HepG2 (cell line): ENCODE measurements around the gene SDCCAG8. TPM values are rescaled to one million over a fixed set of nuclear protein-coding genes. Genes with fewer than 3 reads are reported as not detected.
A peak's percentile ranks its signal among the peaks of the same experiment; 100 is the strongest.

Source experiments
- AGO1 ChIP-seq: fragments of 200-400 bp; formaldehyde crosslinking; IDR thresholded peaks from 2 replicates; pipeline ENCODE4 v1.6.1; 2017; ENCODE audit warnings: mild to moderate bottlenecking, low read depth, low read length, moderate library complexity; ENCODE audit not compliant: poor library complexity, severe bottlenecking
- ATRX ChIP-seq: sonication (generic); formaldehyde crosslinking; IDR thresholded peaks from 2 replicates; pipeline ENCODE4 v1.4.0; 2020; ENCODE audit warnings: missing genetic modification reagents, borderline replicate concordance
- DBP ChIP-seq: sonication (generic); formaldehyde crosslinking; IDR thresholded peaks from 2 replicates; pipeline ENCODE4 v1.4.0; 2020; ENCODE audit warnings: missing genetic modification reagents; ENCODE audit errors: not compliant biosample characterization
- DPF2 ChIP-seq: sonication (generic); formaldehyde crosslinking; IDR thresholded peaks from 2 replicates; pipeline ENCODE4 v1.4.0; 2020; ENCODE audit warnings: mild to moderate bottlenecking, low read depth, missing genetic modification reagents, borderline replicate concordance
- FOXK2 ChIP-seq: fragments of 450-650 bp; IDR thresholded peaks from 2 replicates; pipeline ENCODE4 v1.6.1; 2016
- HNF4A ChIP-seq: sonication (generic); formaldehyde crosslinking; IDR thresholded peaks from 2 replicates; pipeline ENCODE4 v1.4.0; 2020; ENCODE audit warnings: missing genetic modification reagents
- KLF12 ChIP-seq: sonication (generic); formaldehyde crosslinking; IDR thresholded peaks from 2 replicates; pipeline ENCODE4 v1.4.0; 2020; ENCODE audit warnings: missing genetic modification reagents, borderline replicate concordance
- MTA3 ChIP-seq: sonication (generic); formaldehyde crosslinking; IDR thresholded peaks from 2 replicates; pipeline ENCODE4 v1.4.0; 2020; ENCODE audit warnings: missing genetic modification reagents
- MTERF4 ChIP-seq: sonication (generic); formaldehyde crosslinking; IDR thresholded peaks from 2 replicates; pipeline ENCODE4 v1.8.0; 2023; ENCODE audit warnings: mild to moderate bottlenecking, missing genetic modification reagents
- MZF1 ChIP-seq: sonication (generic); formaldehyde crosslinking; IDR thresholded peaks from 2 replicates; pipeline ENCODE4 v1.8.1; 2023; ENCODE audit warnings: mild to moderate bottlenecking, missing genetic modification reagents, borderline replicate concordance
- NFYB ChIP-seq: sonication (generic); formaldehyde crosslinking; IDR thresholded peaks from 2 replicates; pipeline ENCODE4 v1.4.0; 2020; ENCODE audit warnings: missing genetic modification reagents
- POGZ ChIP-seq: sonication (generic); formaldehyde crosslinking; IDR thresholded peaks from 2 replicates; pipeline ENCODE4 v1.4.0; 2020; ENCODE audit warnings: mild to moderate bottlenecking, missing genetic modification reagents
- POLR2A ChIP-seq, 2 experiments: IDR thresholded peaks; 2 replicates each; pipeline ENCODE4 v1.6.1; 2011; ENCODE audit warnings: low read depth in 2 of 2, low read length in 2 of 2, mild to moderate bottlenecking in 1 of 2, moderate library complexity in 1 of 2; ENCODE audit not compliant: insufficient read depth in 1 of 2
- PRMT3 ChIP-seq: sonication (generic); formaldehyde crosslinking; IDR thresholded peaks from 2 replicates; pipeline ENCODE4 v1.8.1; 2022; ENCODE audit warnings: low read depth, mild to moderate bottlenecking, moderate library complexity, missing genetic modification reagents, borderline replicate concordance
- RCOR2 ChIP-seq: IDR thresholded peaks from 2 replicates; pipeline ENCODE4 v1.6.1; 2016; ENCODE audit warnings: missing biosample characterization, missing genetic modification reagents
- ZNF326 ChIP-seq: sonication (generic); formaldehyde crosslinking; IDR thresholded peaks from 2 replicates; pipeline ENCODE4 v1.4.0; 2020; ENCODE audit warnings: missing genetic modification reagents, borderline replicate concordance
- ZNF431 ChIP-seq: sonication (generic); formaldehyde crosslinking; IDR thresholded peaks from 2 replicates; pipeline ENCODE4 v1.9.0; 2022; ENCODE audit warnings: missing genetic modification reagents, low read depth, mild to moderate bottlenecking, borderline replicate concordance
- ZNF720 ChIP-seq: sonication (generic); formaldehyde crosslinking; IDR thresholded peaks from 2 replicates; pipeline ENCODE4 v1.4.0; 2020; ENCODE audit warnings: missing genetic modification reagents
- ZNF746 ChIP-seq: sonication (generic); formaldehyde crosslinking; IDR thresholded peaks from 2 replicates; pipeline ENCODE4 v1.8.0; 2022; ENCODE audit warnings: mild to moderate bottlenecking, missing genetic modification reagents
- ZNF781 ChIP-seq: sonication (generic); formaldehyde crosslinking; IDR thresholded peaks from 2 replicates; pipeline ENCODE4 v1.5.1; 2020; ENCODE audit warnings: borderline replicate concordance, mild to moderate bottlenecking, missing genetic modification reagents; ENCODE audit errors: not compliant biosample characterization
- ZNF839 ChIP-seq: sonication (generic); formaldehyde crosslinking; IDR thresholded peaks from 2 replicates; pipeline ENCODE4 v1.4.0; 2020; ENCODE audit warnings: missing genetic modification reagents, mild to moderate bottlenecking, borderline replicate concordance
- ZSCAN31 ChIP-seq: sonication (generic); formaldehyde crosslinking; IDR thresholded peaks from 2 replicates; pipeline ENCODE4 v1.5.0; 2020; ENCODE audit warnings: low read depth, mild to moderate bottlenecking, missing genetic modification reagents
- polyA plus RNA-seq, 8 experiments: library from polyadenylated mRNA; depleted of rRNA in 3 of 8; stranded (reverse) in 7 of 8; unstranded in 1 of 8; fragments of >200 nt; fragmentation: Illumina TruSeq in 4 of 8; extraction: Trizol in 4 of 8; gene quantifications; 2 replicates each; pipeline versions ENCODE4 v1.2.1 to v1.2.3, GENCODE V29; 2011 to 2016; ENCODE audit warnings: low read depth in 4 of 8, missing spikeins in 1 of 8, mixed read lengths in 1 of 8; ENCODE audit not compliant: insufficient read depth in 1 of 8
- total RNA-seq, 5 experiments: library from RNA; depleted of rRNA; stranded (reverse); fragments of >200 nt; fragmentation: Illumina TruSeq; extraction: Trizol; gene quantifications; 2 replicates each; pipeline ENCODE4 v1.2.3, GENCODE V29; 2016; ENCODE audit warnings: low read depth in 1 of 5
- TF ChIP-seq, protein P1 (sequence below): sonication (generic); formaldehyde crosslinking; IDR thresholded peaks from 2 replicates; pipeline ENCODE4 v1.8.1; 2022; ENCODE audit warnings: mild to moderate bottlenecking, missing genetic modification reagents
- TF ChIP-seq, protein P2 (sequence below): sonication (generic); formaldehyde crosslinking; IDR thresholded peaks from 2 replicates; pipeline ENCODE4 v1.9.0; 2021; ENCODE audit warnings: missing genetic modification reagents, borderline replicate concordance

SDCCAG8 gene
- total and polyA plus RNA-seq, 2 of the 13 experiments (the other 11 are each of a cell fraction or from before 2014, with no cell fraction given): 9.5 to 13.4 TPM

DNA sequence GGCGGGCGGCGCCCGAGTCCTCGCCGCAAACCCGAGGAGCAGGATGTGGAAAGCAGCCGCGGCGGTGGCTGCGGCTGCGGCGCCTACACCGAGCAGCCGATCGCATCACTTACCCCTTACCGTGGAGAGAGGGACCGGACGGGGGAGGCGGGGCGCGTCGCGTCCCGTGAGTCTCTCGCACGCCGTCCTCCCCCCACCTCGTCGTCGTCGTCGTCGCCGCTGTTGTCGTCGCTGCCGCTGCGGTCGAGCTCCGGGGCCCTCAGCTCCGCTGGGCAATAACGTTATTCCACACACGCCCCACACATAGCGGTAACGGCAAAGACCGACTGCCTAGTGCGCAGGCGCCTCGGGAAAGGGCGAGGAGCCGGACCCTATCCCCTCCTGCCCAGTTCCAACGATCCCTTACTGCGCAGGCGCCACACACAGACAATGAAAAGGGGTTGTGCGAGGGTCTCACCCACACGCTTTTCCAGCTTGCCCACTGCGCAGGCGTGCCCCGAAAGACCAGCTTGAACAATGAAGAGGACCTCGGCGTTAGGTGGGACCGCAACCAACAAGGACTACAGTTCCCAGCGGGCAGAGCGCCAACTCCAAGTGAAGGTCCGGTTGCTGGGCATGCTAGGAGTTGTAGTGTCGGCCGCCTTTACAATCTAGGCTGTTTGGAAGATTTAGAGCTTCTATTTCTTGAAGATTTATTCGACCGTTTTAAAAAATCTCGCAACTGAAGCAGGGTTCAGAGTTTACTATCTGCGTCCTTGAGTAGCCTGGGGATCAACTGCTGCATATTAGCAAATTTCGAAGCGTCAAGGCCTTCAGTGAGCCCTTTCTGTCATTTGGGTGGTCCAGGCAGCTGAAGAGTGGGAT is 682 bp upstream of the SDCCAG8 start, which contains the start of gene CEP170 (continued):
- TF ChIP-seq, protein P1, sequence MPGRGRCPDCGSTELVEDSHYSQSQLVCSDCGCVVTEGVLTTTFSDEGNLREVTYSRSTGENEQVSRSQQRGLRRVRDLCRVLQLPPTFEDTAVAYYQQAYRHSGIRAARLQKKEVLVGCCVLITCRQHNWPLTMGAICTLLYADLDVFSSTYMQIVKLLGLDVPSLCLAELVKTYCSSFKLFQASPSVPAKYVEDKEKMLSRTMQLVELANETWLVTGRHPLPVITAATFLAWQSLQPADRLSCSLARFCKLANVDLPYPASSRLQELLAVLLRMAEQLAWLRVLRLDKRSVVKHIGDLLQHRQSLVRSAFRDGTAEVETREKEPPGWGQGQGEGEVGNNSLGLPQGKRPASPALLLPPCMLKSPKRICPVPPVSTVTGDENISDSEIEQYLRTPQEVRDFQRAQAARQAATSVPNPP (CRISPR knock-in tag): no peak
- TF ChIP-seq ZNF746 (CRISPR knock-in tag) (0 out of 2 replicates have a peak, but pooled peaks have one; percentile 11), NFYB (no peak), ZNF781 (CRISPR knock-in tag) (no peak), POLR2A (IDR thresholded peaks at IDR 0.05; ENCODE audit: insufficient read depth in 1 of 2, low read depth in 2 of 2, low read length in 2 of 2) (peak in 1 of 2 experiments; percentile 81; a peak in 2 of 4 replicates), ZNF431 (CRISPR knock-in tag) (peak; percentile 50; the same call in 1 of the 2 replicates), ATRX (CRISPR knock-in tag) (no peak; the same call in 1 of the 2 replicates), KLF12 (CRISPR knock-in tag) (no peak; the same call in 1 of the 2 replicates), MTERF4 (CRISPR knock-in tag) (no peak), ZNF326 (CRISPR knock-in tag) (no peak), AGO1 (no peak), PRMT3 (CRISPR knock-in tag) (no peak), POGZ (CRISPR knock-in tag) (peak; percentile 6; the same call in 1 of the 2 replicates), MZF1 (CRISPR knock-in tag) (no peak), ZNF720 (no peak), FOXK2 (no peak; the same call in 1 of the 2 replicates), HNF4A (CRISPR knock-in tag) (no peak), RCOR2 (CRISPR knock-in tag) (no peak), ZNF839 (CRISPR knock-in tag) (0 out of 2 replicates have a peak, but pooled peaks have one; percentile 54), DPF2 (CRISPR knock-in tag) (no peak), MTA3 (CRISPR knock-in tag) (no peak), DBP (no peak), ZSCAN31 (CRISPR knock-in tag) (no peak)
- TF ChIP-seq, protein P2, sequence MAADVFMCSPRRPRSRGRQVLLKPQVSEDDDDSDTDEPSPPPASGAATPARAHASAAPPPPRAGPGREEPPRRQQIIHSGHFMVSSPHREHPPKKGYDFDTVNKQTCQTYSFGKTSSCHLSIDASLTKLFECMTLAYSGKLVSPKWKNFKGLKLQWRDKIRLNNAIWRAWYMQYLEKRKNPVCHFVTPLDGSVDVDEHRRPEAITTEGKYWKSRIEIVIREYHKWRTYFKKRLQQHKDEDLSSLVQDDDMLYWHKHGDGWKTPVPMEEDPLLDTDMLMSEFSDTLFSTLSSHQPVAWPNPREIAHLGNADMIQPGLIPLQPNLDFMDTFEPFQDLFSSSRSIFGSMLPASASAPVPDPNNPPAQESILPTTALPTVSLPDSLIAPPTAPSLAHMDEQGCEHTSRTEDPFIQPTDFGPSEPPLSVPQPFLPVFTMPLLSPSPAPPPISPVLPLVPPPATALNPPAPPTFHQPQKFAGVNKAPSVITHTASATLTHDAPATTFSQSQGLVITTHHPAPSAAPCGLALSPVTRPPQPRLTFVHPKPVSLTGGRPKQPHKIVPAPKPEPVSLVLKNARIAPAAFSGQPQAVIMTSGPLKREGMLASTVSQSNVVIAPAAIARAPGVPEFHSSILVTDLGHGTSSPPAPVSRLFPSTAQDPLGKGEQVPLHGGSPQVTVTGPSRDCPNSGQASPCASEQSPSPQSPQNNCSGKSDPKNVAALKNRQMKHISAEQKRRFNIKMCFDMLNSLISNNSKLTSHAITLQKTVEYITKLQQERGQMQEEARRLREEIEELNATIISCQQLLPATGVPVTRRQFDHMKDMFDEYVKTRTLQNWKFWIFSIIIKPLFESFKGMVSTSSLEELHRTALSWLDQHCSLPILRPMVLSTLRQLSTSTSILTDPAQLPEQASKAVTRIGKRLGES (CRISPR knock-in tag): no peak
